ENCODE results near the gene TTC1. TPM values are rescaled to one million over a fixed set of nuclear protein-coding genes. Genes with fewer than 3 reads are reported as not detected.

Gene TTC1
- total RNA-seq, 1 donor from 2014 or later: 65.4 TPM

GRCh38 chr5:160049099-160049498 lies 40.2 kb downstream of the TTC1 start:
- Histone ChIP-seq H3K36me3 (ENCODE audit: control insufficient read depth, insufficient read depth, low read length) (no peaks in the 10 kb centered on the region), H3K4me3 (ENCODE audit: low read depth, low read length) (no peak overlapping the region), H3K27me3 (ENCODE audit: control insufficient read depth, insufficient read depth, low read length) (no peaks in the 10 kb centered on the region)
- no peak for DNase-seq (ENCODE audit: low read depth)
- TF ChIP-seq CTCF (IDR thresholded peaks at IDR 0.05; ENCODE audit: insufficient read depth, low read length, poor library complexity, severe bottlenecking): no peak

DNA sequence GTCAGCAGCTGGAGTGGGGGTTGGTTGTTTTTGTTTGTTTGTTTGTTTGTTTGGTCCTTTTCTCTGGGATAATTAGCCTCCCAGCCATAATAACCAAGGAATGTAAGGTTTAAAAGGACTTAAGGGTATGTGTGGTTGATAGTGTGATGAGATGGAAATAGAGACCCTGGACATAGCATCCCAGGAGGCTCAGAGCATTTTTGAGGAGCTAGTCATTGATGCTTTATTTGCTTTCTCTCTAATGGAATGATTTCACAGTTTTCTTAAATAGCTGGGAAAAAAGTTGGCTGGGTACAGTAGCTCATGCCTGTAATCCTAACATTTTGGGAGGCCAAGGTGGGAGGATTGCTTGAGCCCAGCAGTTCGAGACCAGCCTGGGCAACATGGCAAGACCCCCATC lies 45.1 kb downstream of the TTC1 start:
- Histone ChIP-seq H3K27me3 (ENCODE audit: control insufficient read depth, insufficient read depth, low read length) (no peaks in the 10 kb centered on the region), H3K4me3 (ENCODE audit: low read depth, low read length) (no peak overlapping the region), H3K36me3 (ENCODE audit: control insufficient read depth, insufficient read depth, low read length) (peaks cover 3% of the 10 kb centered on the region)
- DNase-seq (ENCODE audit: low read depth): no peak
- no peak for TF ChIP-seq CTCF (IDR thresholded peaks at IDR 0.05; ENCODE audit: insufficient read depth, low read length, poor library complexity, severe bottlenecking)

- Histone ChIP-seq H3K36me3 (ENCODE audit: control insufficient read depth, insufficient read depth, low read length) (peaks cover 3% of the 10 kb centered on the region), H3K4me3 (ENCODE audit: low read depth, low read length) (no peak overlapping the region), H3K27me3 (ENCODE audit: control insufficient read depth, insufficient read depth, low read length) (no peaks in the 10 kb centered on the region)
- TF ChIP-seq CTCF (IDR thresholded peaks at IDR 0.05; ENCODE audit: insufficient read depth, low read length, poor library complexity, severe bottlenecking): no peak
- DNase-seq (ENCODE audit: low read depth): peak; percentile 18
Measured at GRCh38 chr5:160054831-160055230, 45.9 kb downstream of the TTC1 start.

GRCh38 chr5:160057256-160057655 lies 48.3 kb downstream of the TTC1 start:
- Histone ChIP-seq H3K36me3 (ENCODE audit: control insufficient read depth, insufficient read depth, low read length) (peaks cover 3% of the 10 kb centered on the region), H3K4me3 (ENCODE audit: low read depth, low read length) (no peak overlapping the region), H3K27me3 (ENCODE audit: control insufficient read depth, insufficient read depth, low read length) (no peaks in the 10 kb centered on the region)
- DNase-seq (ENCODE audit: low read depth): no peak
- no peak for TF ChIP-seq CTCF (IDR thresholded peaks at IDR 0.05; ENCODE audit: insufficient read depth, low read length, poor library complexity, severe bottlenecking)

DNA sequence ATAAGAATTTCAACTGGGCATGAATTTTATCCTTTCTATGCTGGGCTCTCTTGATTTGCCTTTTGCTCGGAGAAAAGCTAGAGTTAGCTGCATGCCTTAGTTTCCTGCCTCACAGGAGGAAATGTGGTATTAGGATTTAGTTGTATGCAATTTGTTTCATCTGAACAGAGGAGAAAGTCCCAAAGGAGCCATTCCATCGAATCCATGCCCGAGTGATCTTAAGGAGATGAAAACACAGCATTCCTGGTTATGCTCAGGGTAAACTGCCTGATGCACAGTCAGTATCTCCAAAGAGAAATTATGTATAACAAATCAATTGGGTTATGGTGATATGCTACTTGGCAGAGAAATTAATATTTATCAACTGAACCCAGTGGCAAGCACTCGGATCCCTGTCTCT lies 51.1 kb downstream of the TTC1 start:
- H3K4me3 ChIP-seq (ENCODE audit: low read depth, low read length): no peak overlapping the region
- H3K36me3 ChIP-seq (ENCODE audit: control insufficient read depth, insufficient read depth, low read length): peaks cover 3% of the 10 kb centered on the region
- no peaks in the 10 kb centered on the region for H3K27me3 ChIP-seq (ENCODE audit: control insufficient read depth, insufficient read depth, low read length)
- DNase-seq (ENCODE audit: low read depth): no peak
- TF ChIP-seq CTCF (IDR thresholded peaks at IDR 0.05; ENCODE audit: insufficient read depth, low read length, poor library complexity, severe bottlenecking): no peak

DNA sequence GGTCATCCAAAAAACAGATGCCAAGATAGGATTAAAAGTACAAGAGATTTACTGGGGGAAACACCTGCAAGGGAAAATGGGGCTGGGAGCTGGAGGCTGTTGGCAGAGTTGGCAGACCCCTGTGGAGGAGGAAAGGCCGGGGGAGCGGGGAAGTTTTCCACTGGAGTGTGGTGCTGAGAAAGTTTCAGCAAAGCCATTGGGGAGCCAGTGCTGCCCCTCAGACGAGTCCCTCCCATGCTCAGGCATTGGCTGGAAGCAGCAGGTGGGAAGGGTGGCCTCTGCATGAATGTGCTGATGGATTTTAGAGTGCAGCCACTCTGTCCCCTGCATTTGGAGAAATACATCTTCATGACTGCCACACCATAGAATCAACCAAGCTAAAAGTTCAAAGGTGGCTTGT lies 52.8 kb downstream of the TTC1 start:
- no peak for TF ChIP-seq CTCF (IDR thresholded peaks at IDR 0.05; ENCODE audit: insufficient read depth, low read length, poor library complexity, severe bottlenecking)
- no peak for DNase-seq (ENCODE audit: low read depth)
- Histone ChIP-seq H3K36me3 (ENCODE audit: control insufficient read depth, insufficient read depth, low read length) (peaks cover 3% of the 10 kb centered on the region), H3K4me3 (ENCODE audit: low read depth, low read length) (no peak overlapping the region), H3K27me3 (ENCODE audit: control insufficient read depth, insufficient read depth, low read length) (no peaks in the 10 kb centered on the region)
